ENCODE results near the gene ZNF648.
A peak's percentile ranks its signal among the peaks of the same experiment; 100 is the strongest.
"Not testable (repeated sequence)": the region's sequence is repeated elsewhere in the genome, so short reads cannot be mapped to it uniquely, and the experiment has no call there.

ZNF648 gene

GRCh38 chr1:182061594-182061993 is at the start of gene ZNF648:
Gene ZNF648, minus strand, starts transcription at chr1:182061712. Its CDS starts 3,702 bp downstream, at chr1:182058010.
- DNase-seq (ENCODE audit: low read depth in 2 of 2) = no peak

GRCh38 chr1:182110635-182111034 is 49.1 kb upstream of the ZNF648 start:
- no peak for DNase-seq (ENCODE audit: low read depth in 2 of 2)

GRCh38 chr1:182109771-182110170 is 48.3 kb upstream of the ZNF648 start:
- no peak for DNase-seq (ENCODE audit: low read depth in 2 of 2)

- DNase-seq (ENCODE audit: low read depth in 2 of 2) = no peak
Observed at GRCh38 chr1:182107209-182107608, 45.7 kb upstream of the ZNF648 start.

GRCh38 chr1:182102043-182102416 is 40.5 kb upstream of the ZNF648 start:
- DNase-seq (ENCODE audit: low read depth in 2 of 2) = no peak

GRCh38 chr1:182101415-182102042 is 40.0 kb upstream of the ZNF648 start:
- no peak for DNase-seq (ENCODE audit: low read depth in 2 of 2)

- no peak for DNase-seq (ENCODE audit: low read depth in 2 of 2)
Observed at GRCh38 chr1:182098301-182098700, 36.8 kb upstream of the ZNF648 start.

- no peak for DNase-seq (ENCODE audit: low read depth in 2 of 2)
Observed at GRCh38 chr1:182095946-182096345, 34.4 kb upstream of the ZNF648 start.

- not testable (repeated sequence) for DNase-seq (ENCODE audit: low read depth in 2 of 2)
Observed at GRCh38 chr1:182094514-182095005, 33.0 kb upstream of the ZNF648 start.

GRCh38 chr1:182093781-182094180 is 32.3 kb upstream of the ZNF648 start:
- DNase-seq (ENCODE audit: low read depth in 2 of 2) = no peak

- no peak for DNase-seq (ENCODE audit: low read depth in 2 of 2)
Observed at GRCh38 chr1:182092336-182092735, 30.8 kb upstream of the ZNF648 start.

GRCh38 chr1:182091083-182091482 is 29.6 kb upstream of the ZNF648 start:
- DNase-seq (ENCODE audit: low read depth in 2 of 2) = no peak

- no peak for DNase-seq (ENCODE audit: low read depth in 2 of 2)
Observed at GRCh38 chr1:182087719-182088350, 26.3 kb upstream of the ZNF648 start.

GRCh38 chr1:182087304-182087703 is 25.8 kb upstream of the ZNF648 start:
- no peak for DNase-seq (ENCODE audit: low read depth in 2 of 2)

- DNase-seq (ENCODE audit: low read depth in 2 of 2) = no peak
Observed at GRCh38 chr1:182086620-182087019, 25.1 kb upstream of the ZNF648 start.

- DNase-seq (ENCODE audit: low read depth in 2 of 2) = no peak
Observed at GRCh38 chr1:182086136-182086535, 24.6 kb upstream of the ZNF648 start.

GRCh38 chr1:182085726-182086125 is 24.2 kb upstream of the ZNF648 start:
- no peak for DNase-seq (ENCODE audit: low read depth in 2 of 2)

- DNase-seq (ENCODE audit: low read depth in 2 of 2) = peak; percentile 48 to 57
Observed at GRCh38 chr1:182084487-182085316, 23.2 kb upstream of the ZNF648 start.

GRCh38 chr1:182083851-182084486 is 22.5 kb upstream of the ZNF648 start:
- DNase-seq (ENCODE audit: low read depth in 2 of 2) = no peak

- DNase-seq (ENCODE audit: low read depth in 2 of 2) = no peak
Observed at GRCh38 chr1:182080955-182081582, 19.6 kb upstream of the ZNF648 start.

- DNase-seq (ENCODE audit: low read depth in 2 of 2) = no peak
Observed at GRCh38 chr1:182080040-182080439, 18.5 kb upstream of the ZNF648 start.

GRCh38 chr1:182071924-182072323 is 10.4 kb upstream of the ZNF648 start:
- no peak for DNase-seq (ENCODE audit: low read depth in 2 of 2)
